Astrocyte (in vitro differentiated cells and primary cell): ENCODE measurements around the gene OTOP3. TPM values are rescaled to one million over a fixed set of nuclear protein-coding genes. Genes with fewer than 3 reads are reported as not detected.
A peak's percentile ranks its signal among the peaks of the same experiment; 100 is the strongest.

Source experiments
- DNase-seq: peaks from one replicate; pipeline ENCODE4 v3.0.0-alpha.2; 2010; ENCODE audit warnings: low read depth
- FAIRE-seq: peaks from 2 replicates; lab custom pipeline; 2011; peaks lifted over from hg19 to GRCh38; lab: Jason Lieb, UNC
- H2AFZ ChIP-seq: 2 replicates; pipeline ENCODE4 v1.6.0; 2012; ENCODE audit warnings: low read depth, low read length, inconsistent platforms
- H3K27ac ChIP-seq: 2 replicates; pipeline ENCODE4 v1.5.1; 2011; ENCODE audit warnings: low read depth, low read length, inconsistent platforms
- H3K27me3 ChIP-seq: 2 replicates; pipeline ENCODE4 v1.6.0; 2011; ENCODE audit warnings: low read length, inconsistent platforms; ENCODE audit not compliant: insufficient read depth
- H3K36me3 ChIP-seq: 2 replicates; pipeline ENCODE4 v1.5.1; 2011; ENCODE audit warnings: low read length, inconsistent platforms; ENCODE audit not compliant: insufficient read depth
- H3K4me1 ChIP-seq: 2 replicates; pipeline ENCODE4 v1.5.1; 2011; ENCODE audit warnings: low read length, inconsistent platforms; ENCODE audit not compliant: insufficient read depth
- H3K4me2 ChIP-seq: 2 replicates; pipeline ENCODE4 v1.6.0; 2012; ENCODE audit warnings: low read length, inconsistent platforms
- H3K4me3 ChIP-seq: 2 replicates; pipeline ENCODE4 v1.5.1; 2011; ENCODE audit warnings: low read depth, mild to moderate bottlenecking, low read length, inconsistent platforms; ENCODE audit not compliant: insufficient read depth
- H3K79me2 ChIP-seq: 2 replicates; pipeline ENCODE4 v1.6.0; 2012; ENCODE audit warnings: mild to moderate bottlenecking, low read length, inconsistent platforms; ENCODE audit not compliant: insufficient read depth
- H3K9ac ChIP-seq: 2 replicates; pipeline ENCODE4 v1.6.0; 2012; ENCODE audit warnings: mild to moderate bottlenecking, low read length, inconsistent platforms
- H3K9me3 ChIP-seq: 2 replicates; pipeline ENCODE4 v1.5.1; 2012; ENCODE audit warnings: low read depth, mild to moderate bottlenecking, low read length, inconsistent platforms; ENCODE audit not compliant: insufficient read depth
- H4K20me1 ChIP-seq: 2 replicates; pipeline ENCODE4 v1.6.0; 2012; ENCODE audit warnings: low read length, inconsistent platforms; ENCODE audit not compliant: insufficient read depth
- H3K27ac Mint-ChIP-seq: one replicate; pipeline ENCODE4 v1.8.0; 2021; ENCODE audit warnings: mild to moderate bottlenecking, mixed read lengths; ENCODE audit not compliant: unreplicated experiment
- H3K27me3 Mint-ChIP-seq: one replicate; pipeline ENCODE4 v1.8.0; 2021; ENCODE audit warnings: low read depth, mixed read lengths; ENCODE audit not compliant: unreplicated experiment
- H3K36me3 Mint-ChIP-seq: one replicate; pipeline ENCODE4 v1.8.0; 2021; ENCODE audit warnings: low read depth, mixed read lengths; ENCODE audit not compliant: unreplicated experiment
- H3K4me1 Mint-ChIP-seq: one replicate; pipeline ENCODE4 v1.8.0; 2021; ENCODE audit warnings: low read depth, mixed read lengths; ENCODE audit not compliant: unreplicated experiment
- H3K4me3 Mint-ChIP-seq: one replicate; pipeline ENCODE4 v1.8.0; 2021; ENCODE audit warnings: mild to moderate bottlenecking, moderate library complexity, mixed read lengths; ENCODE audit not compliant: unreplicated experiment
- H3K9me3 Mint-ChIP-seq: one replicate; pipeline ENCODE4 v1.8.0; 2021; ENCODE audit warnings: mild to moderate bottlenecking, mixed read lengths; ENCODE audit not compliant: unreplicated experiment
- CTCF ChIP-seq: IDR thresholded peaks from 2 replicates; pipeline ENCODE4 v1.5.1; 2011; ENCODE audit warnings: low read depth, mild to moderate bottlenecking, inconsistent platforms, low read length, moderate library complexity; ENCODE audit not compliant: insufficient read depth
- EZH2 ChIP-seq: IDR thresholded peaks from 2 replicates; pipeline ENCODE4 v1.6.1; 2012; ENCODE audit warnings: mild to moderate bottlenecking, low read length, inconsistent platforms; ENCODE audit not compliant: insufficient read depth
- total RNA-seq: library from RNA; stranded (reverse); gene quantifications from 2 replicates; pipeline ENCODE4 v1.2.1, GENCODE V29; 2021

Gene OTOP3
- total RNA-seq, 1 donor from 2014 or later, result not detected

GRCh38 chr17:74961657-74962350 is 26.1 kb downstream of the OTOP3 start:
- Histone ChIP-seq H3K79me2 (no peaks in the 10 kb centered on the region), H3K9ac (no peak overlapping the region), H3K4me1 (peaks cover 5% of the 10 kb centered on the region), H3K4me3 (no peak overlapping the region), H3K4me2 (no peak overlapping the region), H2AFZ (no peak overlapping the region), H3K27me3 (no peaks in the 10 kb centered on the region), H3K36me3 (no peaks in the 10 kb centered on the region), H3K27ac (no peak overlapping the region), H3K9me3 (no peaks in the 10 kb centered on the region), H4K20me1 (no peaks in the 10 kb centered on the region)
- no peak for TF ChIP-seq EZH2
- TF ChIP-seq CTCF, result peak; percentile 70
- H3K27me3 Mint-ChIP-seq, result peaks cover 20% of the 10 kb centered on the region
- no peaks in the 10 kb centered on the region for H3K9me3 Mint-ChIP-seq
- FAIRE-seq, result no peak
- H3K27ac Mint-ChIP-seq, result peak overlapping the region; percentile 34
- H3K4me1 Mint-ChIP-seq, result peaks cover 3% of the 10 kb centered on the region
- DNase-seq, result peak; percentile 47
- H3K36me3 Mint-ChIP-seq, result peaks cover 2% of the 10 kb centered on the region
- no peak overlapping the region for H3K4me3 Mint-ChIP-seq

- Histone ChIP-seq H3K4me1 (peaks cover 5% of the 10 kb centered on the region), H3K4me3 (no peak overlapping the region), H3K9ac (no peak overlapping the region), H4K20me1 (no peaks in the 10 kb centered on the region), H3K79me2 (no peaks in the 10 kb centered on the region), H3K27me3 (no peaks in the 10 kb centered on the region), H3K27ac (no peak overlapping the region), H3K4me2 (no peak overlapping the region), H2AFZ (no peak overlapping the region), H3K9me3 (no peaks in the 10 kb centered on the region), H3K36me3 (no peaks in the 10 kb centered on the region)
- H3K9me3 Mint-ChIP-seq, result no peaks in the 10 kb centered on the region
- no peak overlapping the region for H3K4me3 Mint-ChIP-seq
- FAIRE-seq, result no peak
- H3K4me1 Mint-ChIP-seq, result peaks cover 3% of the 10 kb centered on the region
- DNase-seq, result no peak
- TF ChIP-seq CTCF, result no peak
- no peak for TF ChIP-seq EZH2
- H3K27me3 Mint-ChIP-seq, result peaks cover 18% of the 10 kb centered on the region
- no peak overlapping the region for H3K27ac Mint-ChIP-seq
- H3K36me3 Mint-ChIP-seq, result peaks cover 2% of the 10 kb centered on the region
These were observed 27.1 kb downstream of the OTOP3 start for GRCh38 chr17:74962622-74963394.

GRCh38 chr17:74963656-74964055 is 28.0 kb downstream of the OTOP3 start:
- Histone ChIP-seq H3K27ac (no peak overlapping the region), H3K9ac (no peak overlapping the region), H4K20me1 (no peaks in the 10 kb centered on the region), H3K9me3 (no peaks in the 10 kb centered on the region), H3K36me3 (no peaks in the 10 kb centered on the region), H3K27me3 (no peaks in the 10 kb centered on the region), H3K4me2 (no peak overlapping the region), H3K4me3 (no peak overlapping the region), H2AFZ (no peak overlapping the region), H3K4me1 (peaks cover 5% of the 10 kb centered on the region), H3K79me2 (no peaks in the 10 kb centered on the region)
- peaks cover 3% of the 10 kb centered on the region for H3K4me1 Mint-ChIP-seq
- TF ChIP-seq EZH2 (no peak), CTCF (no peak)
- FAIRE-seq, result no peak
- peaks cover 14% of the 10 kb centered on the region for H3K27me3 Mint-ChIP-seq
- no peak overlapping the region for H3K4me3 Mint-ChIP-seq
- no peak for DNase-seq
- H3K9me3 Mint-ChIP-seq, result no peaks in the 10 kb centered on the region
- H3K27ac Mint-ChIP-seq, result no peak overlapping the region
- peaks cover 2% of the 10 kb centered on the region for H3K36me3 Mint-ChIP-seq
